ENCODE measurements around the gene CRIP1.

Gene CRIP1

DNA sequence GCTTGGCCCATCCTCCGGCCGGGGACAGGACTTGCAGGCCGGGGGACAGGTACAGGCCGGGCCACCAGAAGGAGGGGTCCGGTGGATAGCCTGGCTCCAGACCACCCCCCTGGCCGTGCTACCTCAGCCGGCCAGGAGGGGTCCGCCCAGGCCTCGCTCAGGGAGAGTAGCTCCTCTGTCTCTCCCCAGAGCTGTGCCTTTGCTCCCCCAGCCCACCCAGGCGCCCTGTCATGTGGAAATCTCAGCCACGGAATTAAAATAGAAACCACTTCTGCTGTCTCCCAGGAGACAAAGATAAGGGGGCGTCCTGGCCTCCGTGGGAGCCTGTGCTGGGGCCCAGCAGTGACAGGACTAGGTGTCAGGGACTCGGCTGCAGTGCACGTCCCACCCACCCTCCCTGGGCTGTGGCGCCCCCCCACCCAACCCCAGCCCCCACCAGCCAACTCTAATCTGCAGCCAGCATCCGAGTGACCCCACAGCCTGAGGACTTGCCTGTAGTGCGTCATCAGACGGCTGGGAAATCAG is 15.3 kb upstream of the CRIP1 start:
- no peak for DNase-seq

DNA sequence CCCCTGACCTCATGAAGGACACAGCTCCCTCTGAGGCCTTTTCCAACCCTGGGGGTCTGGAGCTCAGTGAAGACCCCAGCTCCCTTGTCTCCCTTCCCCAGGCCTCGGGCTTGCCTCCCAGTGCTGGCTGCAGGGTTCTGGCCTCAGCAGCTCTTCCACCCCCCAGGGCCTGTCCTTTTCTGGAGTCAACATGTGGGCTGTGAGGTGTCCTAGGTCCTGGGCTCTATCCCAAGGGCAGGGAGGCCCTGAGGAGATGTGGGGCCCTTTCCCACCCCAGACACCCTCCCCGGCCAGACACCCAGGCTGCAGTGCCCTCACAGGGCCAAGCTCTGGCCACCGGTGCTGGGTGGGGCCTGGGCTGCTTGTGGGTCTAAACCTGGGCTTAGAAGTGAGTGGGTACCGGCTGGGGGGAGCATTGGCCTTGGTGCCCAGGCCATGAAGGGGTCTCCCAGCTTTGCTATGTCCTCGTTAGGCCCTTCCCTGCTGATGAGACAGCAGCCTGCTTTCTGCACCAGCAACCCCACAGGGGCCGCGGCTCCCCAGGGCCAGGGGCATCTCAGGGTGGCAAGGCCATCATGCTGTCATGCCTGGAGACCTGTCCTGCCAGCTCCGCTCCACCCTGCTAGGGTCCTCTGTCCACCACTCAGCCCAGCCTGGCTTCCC is 14.7 kb upstream of the CRIP1 start:
- no peak for DNase-seq

DNA sequence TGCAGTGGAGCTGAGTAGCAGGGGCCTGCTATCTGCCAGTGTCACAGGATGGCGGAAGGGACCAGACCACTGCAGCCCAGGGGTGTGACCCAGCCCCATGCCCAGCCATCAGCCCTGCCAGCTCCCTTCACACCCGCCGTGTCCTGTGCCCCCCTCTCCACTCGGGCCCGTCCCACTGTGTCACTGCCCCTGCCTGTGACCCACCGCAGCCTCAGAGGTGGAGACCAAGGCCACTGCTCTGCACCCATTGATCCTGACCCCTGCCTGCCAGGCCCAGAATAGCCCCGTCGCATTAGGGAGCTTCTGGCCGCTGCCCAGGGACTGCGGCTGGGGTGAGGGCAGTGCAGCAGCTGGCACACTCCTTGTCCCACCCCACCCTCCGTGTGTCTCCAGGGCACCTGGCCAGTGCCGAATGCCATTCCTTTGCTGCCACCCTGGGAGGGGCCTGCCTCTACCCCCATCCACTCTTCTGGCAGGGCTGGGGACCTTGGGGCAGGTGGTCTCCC is 14.1 kb upstream of the CRIP1 start:
- no peak for DNase-seq

DNA sequence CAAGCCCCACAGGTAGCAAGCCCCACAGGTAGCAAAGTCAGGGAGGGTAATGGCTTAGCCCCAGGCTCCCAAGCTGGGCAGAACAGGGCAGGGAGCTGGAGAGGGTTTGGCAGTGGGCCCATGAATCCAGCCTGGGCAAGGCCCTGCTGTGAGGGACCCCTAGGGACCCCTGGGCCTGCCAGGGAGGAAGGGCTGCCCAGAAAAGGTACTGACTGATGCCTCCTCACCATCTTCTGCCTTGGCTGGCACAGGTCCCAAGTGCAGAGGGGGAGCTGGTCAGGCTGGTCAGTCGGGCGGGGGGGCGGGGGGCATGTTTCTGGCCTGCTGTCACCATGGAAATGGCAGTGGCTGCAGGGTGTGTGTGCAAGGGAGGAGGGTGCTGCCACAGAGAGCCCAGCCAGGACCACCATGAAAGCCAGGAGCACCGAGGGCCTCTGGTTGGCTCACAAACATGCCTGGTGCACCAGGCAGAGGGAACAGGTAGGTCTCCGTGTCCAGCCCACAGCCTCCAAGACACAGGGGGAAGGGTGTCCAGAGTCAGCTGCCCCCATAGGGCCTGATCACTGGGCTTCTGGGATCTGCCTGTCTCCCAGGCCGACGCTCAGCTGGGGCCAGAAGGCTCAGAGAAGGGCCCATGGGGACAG is 13.5 kb upstream of the CRIP1 start:
- DNase-seq: no peak

DNA sequence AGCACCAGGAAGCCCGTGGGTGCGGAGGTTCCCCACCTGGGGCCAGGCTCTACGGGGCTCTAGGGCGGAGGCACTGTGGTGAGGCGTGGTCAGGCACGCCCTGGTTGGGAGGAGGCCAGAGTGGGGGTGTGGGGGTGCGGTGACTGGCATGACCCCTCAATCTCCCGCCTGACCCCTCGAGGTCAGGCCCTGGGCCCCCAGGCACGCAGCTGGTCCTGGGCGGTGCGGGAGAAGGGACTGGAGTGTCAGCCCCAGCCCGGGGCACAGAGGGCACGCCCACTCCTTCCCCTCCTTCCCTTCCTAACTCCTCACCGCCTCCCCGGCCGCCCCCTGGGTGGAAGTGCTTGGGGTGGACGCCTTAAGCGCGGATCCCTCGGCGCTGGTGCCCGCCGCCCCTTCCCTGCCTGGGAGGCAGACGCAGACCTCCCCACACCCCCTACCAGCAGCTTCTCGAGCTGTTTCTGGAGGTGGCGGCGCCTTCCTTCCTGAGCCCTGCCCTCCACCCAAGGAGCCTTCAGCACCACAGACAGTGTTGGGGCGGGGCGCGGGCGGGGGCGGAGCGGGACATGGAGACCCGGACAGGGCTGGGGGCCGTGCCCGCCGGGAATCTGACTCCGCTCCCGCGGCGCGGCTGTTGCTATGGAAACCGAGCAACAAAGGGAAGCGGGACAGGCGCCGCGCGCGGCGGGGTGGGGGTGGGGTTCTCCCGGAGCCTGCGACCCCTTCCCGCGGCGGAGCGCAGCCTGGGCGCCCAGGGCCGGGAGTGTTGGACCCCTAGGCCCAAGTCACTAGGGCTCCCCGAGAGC is 12.8 kb upstream of the CRIP1 start:
- peak; percentile 24 for DNase-seq

DNA sequence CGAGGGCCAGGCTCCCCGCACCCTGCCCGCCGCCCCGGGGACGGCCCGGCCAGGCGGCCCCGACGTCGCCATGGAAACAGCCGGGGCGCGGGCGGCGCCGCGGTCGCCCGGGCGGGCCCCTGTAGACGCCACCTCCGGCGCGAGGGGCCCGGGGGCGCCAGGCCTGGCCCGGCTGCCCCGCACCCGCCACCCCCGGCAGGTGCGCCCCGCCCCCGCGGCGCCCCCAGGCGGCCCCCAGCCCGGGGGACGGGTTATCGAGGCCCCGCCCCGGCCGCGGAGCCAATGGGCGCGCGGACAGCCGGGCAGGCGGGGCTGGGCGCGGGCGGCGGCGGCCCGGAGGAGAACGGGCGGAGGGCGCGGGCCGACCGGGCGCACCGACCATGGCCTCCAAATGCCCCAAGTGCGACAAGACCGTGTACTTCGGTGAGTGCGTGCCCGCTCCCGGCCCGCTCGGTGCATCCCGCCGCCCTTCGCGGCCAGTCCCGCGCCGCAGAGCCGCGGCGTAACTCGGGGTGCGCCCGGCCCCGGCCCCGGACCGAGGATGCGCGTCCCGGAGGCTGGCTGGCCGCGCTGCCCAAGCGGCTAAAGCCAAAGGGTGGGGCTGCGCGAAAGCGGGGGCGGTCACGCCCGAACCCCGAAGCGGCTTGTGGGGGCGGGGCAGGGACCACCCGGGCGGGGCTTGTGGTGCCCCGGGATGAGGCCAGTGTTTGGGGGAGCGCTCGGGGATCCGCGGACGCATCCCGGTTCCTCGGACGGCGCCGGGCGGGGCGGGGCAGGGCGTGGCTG is 12.0 kb upstream of the CRIP1 start, which contains the start of gene CRIP2:
TSS of gene CRIP2 (plus strand) at position 339 of the 786 bp plus-strand sequence. CDS start at position 381, 42 bp downstream.
- DNase-seq: no peak

DNA sequence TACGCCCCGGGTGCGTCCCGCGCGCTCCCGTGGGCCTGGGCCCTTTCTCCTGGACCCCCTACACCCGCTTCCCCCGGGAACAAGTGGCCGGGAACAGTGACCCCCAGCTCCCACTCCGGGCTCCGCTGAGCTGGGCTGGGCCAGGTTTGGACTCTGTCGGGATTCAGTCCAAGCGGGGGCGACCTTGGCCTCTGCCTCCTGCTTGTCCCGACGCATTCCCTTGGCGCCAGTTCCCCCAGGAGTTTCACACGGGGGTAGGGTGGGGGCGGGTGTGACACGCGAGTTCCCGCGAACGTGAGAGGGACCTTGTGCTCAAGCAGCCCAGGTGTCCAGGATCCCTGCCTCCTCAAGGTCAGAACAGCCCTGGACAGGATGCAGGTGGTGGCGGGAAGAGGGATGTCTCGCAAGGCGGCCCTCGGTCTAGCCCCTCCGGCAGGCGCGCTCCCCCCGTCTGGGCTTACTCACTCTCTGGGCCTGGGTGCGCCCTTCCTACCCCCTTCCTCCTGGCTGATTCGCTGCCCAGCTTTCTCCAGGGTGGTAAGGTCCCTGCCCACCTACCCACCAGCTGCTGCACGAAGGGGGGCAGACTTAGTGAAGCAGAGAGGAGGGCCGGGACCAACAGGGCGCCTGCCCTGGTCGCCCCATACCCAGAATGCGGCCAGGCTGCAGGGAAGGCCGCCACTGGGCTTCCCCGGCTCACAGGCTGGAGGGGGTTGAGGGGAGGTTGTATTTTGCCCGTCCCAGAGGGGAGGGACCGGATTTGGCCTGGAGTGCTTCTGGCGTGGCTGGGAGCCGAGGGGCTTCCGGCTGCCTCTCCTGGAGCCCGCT is 11.2 kb upstream of the CRIP1 start:
- no peak for DNase-seq

DNA sequence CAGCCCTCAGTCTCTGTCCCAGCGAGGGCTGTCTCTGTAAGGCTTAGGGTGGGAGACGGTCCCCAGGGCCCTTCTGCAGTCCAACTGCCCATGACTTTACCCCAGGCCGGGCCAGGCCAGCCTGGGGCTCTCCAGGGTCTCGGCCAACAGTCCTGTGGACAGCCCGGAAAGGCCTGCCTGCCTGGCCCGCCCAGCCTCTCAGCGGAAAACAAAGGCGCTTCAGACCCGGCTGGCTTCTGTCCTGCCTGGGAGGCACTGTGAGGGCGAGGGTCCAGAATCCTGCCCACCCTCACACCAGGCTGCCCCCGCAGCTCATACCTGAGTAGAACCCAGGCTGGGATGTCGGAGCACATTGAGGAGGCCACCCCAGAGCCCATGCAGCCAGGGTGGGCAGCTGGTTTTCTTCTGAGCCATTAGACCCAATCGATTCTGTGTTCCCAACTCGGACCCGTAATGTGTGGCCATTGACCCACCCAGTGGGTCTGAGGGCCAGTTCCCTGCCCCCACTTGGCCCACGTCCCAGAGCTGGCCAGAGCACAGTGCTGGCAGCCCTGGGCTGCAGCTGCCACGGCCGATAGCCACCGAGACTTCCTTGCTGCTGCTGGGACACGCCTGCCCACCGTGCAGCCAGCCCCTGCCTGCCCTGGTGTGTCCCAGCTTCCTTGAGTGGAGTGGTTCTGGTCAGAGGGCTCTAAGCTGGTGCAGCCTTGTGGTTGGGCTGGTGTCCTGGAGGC is 10.4 kb upstream of the CRIP1 start:
- no peak for DNase-seq

DNA sequence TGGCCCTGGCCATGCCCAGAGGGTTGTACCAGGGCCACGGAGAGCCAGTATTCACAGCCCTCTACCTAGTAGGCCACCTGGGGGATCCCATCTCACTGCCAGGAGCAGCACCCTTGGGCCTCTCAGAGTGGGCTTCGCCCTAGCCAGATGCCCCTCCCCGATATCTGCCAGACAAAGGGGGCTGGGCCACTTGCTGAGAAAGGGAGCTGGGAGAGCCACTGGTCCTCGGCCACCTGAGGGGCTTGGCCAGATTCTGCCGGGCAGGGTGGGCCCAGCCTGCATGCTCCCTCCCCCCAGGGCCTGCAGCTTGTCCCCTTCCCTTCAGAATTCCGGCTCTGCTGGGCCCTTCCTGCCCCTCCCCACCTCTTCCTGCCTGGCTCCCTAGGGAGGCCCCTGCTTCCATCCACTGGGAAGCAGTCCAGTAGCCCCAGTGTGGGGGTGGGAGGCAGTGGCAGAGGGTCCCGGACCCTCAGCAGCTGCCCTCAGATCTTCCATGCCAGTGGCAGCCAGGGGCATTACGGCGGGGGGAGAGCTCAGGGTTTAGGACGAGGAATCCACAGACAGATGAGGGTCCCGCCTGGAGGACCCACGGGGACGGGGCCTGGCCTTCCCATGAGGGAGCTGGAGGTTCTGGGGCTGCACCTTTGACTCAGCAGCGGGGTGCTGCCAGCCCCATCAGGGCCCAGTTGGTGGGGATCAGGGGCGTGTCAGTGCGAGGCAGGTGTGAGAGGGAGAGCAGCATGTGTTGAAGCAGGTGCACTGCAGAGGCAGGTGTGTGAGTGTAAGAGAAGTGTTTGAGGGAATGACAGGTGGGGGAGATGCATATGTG is 9.6 kb upstream of the CRIP1 start:
- no peak for DNase-seq

DNA sequence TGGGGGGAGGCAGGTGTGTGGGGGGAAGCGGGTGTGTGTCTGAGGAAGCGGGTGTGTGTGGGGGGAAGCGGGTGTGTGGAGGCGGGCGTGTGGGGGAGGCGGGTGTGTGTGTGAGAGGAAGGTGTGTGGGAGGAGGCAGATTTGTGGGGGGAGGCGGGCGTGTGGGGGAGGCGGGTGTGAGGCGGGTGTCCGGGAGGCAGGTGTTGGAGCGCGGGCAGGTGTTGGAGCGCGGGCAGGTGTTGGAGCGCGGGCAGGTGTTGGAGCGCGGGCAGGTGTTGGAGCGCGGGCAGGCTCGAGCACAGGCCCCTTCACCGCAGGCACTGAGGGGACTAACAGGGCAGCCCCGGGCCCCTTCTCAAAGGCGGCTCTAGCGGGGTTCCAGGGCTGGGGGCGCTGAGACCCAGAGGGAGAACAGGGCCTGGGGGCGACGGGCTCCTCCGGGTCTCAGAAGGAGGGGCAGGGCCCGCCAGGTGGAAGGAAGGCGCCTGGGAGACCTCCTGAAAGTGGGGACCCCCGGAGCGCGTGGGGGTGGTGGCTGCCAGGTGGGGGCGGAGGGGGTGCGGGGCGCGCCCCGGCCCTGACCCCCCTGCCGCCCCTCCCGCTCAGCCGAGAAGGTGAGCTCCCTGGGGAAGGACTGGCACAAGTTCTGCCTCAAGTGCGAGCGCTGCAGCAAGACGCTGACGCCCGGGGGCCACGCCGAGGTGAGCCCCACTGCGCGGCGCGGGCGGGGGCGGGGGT is 8.9 kb upstream of the CRIP1 start:
- no peak for DNase-seq

DNA sequence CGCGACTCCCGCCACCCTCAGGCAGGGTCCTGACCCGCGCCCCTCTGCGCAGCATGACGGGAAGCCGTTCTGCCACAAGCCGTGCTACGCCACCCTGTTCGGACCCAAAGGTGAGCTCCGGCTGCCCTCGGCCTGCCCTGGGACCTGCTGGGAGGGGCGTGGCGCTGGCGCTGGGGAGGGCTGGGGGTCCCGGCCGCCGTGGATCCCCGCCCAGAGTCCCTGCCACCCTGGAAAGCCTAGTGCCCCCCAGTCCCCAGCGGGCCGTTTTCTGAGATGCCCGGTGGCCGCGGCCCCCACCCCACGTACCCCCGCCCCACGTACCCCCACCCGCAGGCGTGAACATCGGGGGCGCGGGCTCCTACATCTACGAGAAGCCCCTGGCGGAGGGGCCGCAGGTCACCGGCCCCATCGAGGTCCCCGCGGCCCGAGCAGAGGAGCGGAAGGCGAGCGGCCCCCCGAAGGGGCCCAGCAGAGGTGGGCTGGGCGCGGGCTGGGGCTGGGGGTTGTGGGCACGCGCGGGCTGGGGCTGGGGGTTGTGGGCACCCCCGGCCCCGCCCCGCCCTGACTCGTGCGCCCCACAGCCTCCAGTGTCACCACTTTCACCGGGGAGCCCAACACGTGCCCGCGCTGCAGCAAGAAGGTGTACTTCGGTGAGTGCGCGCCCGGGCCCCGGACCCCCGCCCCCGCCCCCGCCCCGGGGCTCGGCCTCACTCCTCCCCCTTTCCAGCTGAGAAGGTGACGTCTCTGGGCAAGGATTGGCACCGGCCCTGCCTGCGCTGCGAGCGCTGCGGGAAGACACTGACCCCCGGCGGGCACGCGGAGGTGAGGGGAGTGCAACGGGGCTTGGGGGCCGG is 8.1 kb upstream of the CRIP1 start:
- DNase-seq: no peak

DNA sequence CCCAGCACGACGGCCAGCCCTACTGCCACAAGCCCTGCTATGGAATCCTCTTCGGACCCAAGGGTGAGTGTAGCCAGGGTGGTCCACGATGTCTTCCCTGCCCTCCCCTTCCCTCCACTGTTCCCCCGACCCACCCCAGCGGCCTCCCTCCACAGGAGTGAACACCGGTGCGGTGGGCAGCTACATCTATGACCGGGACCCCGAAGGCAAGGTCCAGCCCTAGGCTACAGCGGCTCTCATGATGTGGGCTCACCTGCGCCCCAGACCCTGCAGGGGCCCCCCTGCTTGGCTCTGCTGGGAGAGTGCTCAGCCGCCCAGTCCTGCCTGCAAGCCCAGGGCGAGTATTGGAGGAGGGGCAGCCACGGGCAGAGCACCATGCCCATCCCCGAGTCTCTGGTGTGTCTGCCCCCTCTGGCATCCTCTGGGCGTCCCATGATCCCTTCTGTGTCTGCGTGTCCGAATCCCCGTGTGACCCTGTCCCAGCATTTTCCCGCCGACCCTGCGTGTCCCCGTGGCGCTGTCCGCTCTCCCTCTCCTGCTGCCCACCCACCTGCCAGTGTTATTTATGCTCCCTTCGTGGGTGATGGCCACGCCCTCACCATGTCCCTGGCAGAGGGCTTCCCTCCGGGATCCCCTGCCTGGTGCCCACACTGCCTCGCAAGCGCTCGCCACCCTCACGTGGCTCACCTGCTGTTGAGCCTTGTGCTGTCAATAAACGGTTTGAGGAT is 7.1 kb upstream of the CRIP1 start:
- no peak for DNase-seq

DNA sequence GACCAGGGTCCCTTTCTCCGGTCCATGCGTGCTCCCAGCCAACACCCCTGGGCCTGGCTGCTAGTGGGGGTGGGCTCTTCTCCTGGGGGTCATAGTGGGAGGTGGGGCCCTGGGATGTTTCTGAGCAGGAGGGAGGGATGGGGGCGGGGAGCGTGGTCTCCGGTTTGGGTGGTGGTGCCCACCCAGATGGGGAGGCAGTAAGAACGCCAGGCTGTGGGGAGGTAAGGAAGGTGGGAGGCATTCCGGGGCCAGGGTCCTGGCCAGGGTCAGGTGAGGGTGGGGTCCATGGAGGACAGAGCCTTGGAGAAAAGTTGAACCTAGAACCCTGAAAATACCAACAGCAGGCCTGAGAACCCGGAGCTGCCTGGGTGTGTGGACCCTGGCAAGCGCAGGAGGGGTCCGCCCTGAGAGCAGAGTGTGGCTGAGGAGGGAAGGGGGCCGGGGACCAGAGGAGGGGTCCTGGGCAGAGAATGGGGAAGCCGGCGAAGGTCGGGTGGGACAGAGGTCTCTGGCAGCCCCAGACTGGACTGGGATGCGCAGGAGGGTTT is 6.4 kb upstream of the CRIP1 start:
- DNase-seq: no peak

DNA sequence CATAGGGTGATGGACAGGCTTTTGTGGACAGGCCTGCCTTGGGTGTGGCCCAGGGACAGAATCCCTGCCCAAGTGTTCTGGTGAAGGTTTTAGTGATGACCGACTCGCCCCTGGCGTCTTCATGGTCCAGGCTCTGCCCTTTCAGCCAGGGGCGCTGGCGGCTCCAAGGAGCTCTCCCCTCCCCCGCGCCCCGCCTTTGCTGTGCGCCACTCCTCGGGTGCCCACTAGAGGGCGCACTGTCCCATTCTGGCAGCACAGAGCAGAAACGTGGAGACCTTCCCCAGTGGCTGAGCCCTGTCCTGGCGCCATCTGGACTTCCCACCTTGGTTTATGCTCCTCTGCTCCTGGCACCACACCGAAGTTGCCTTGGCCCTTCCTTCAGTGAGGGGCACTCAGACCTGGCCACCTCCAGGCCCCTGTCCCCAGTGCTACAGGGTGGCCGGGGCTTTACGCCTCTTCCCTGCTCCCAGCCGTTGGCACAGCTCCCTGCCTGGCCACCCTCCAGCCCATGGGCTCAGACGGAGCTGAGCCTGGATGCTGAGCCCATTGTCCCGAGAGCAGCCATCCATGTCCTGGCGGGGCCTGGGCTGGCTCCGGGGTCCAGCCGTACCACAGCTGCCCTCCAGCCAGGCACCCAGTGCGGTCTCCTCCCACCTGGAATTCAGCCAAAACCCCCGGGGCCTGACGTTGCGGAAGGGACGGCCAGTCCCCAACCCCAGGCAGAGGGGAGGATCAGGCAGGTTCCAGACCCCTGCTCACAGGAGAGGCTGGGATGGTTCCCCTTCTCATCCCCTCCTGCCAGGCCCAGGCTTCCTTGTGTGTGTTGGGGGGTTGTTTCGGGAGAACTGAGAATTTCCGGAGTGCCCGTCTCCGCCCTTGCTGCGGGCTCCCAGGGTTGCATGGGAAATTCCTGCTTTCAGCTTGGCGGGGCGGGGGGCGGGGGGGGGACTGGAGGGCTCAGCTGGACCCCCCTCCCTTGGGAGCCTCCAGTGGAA is 5.6 kb upstream of the CRIP1 start:
- DNase-seq: peak; percentile 75

DNA sequence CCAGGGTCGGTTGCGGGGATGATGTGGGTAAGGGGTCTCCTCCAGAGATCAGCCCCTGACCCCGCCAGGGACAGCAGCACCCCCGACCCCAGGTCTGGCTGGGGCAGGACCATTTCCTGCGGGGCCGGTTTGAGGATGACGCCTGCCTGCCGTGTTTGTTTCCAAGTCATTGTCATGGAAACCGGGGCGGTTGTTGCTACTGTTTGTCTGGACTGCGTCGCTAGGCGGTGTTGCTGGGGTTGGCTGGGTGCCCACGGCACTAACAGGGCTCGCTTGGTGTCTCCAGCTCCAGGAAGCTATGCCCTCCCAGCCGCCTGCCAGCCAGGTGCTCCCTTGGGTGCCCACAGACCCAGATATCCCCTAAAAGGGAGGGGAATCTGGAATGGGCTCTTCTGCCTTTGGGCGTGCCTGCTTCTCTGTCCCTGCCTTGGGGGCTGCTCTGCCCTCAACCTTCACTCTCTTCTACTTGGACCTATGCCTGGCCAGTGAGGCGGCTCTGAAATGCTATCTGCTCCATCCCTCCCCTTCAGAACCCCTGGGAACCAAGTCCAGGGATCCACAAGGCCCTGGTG is 4.7 kb upstream of the CRIP1 start:
- DNase-seq: peak; percentile 94
